ENCODE measurements around the gene SPATA32.
"Not testable (repeated sequence)": the region's sequence is repeated elsewhere in the genome, so short reads cannot be mapped to it uniquely, and the experiment has no call there.

Gene SPATA32, protein sequence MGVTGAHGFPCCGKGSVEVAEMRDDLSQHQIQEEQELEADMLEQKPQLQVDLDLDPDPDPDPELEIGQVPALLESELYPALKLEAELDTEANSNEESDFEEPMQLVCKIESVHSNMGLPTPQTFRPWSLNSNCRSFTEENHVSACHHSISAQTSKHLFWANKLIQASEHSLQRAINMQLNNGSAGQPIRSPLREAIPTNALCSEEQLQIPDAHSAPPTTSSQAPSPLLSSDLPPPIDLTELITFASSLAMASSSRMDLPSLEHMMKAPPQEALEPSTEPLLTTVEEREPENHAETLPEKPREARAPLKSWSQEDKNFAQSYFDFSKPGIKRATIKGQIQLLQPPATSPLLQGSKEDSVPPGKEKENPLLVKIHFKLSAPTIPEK

DNA sequence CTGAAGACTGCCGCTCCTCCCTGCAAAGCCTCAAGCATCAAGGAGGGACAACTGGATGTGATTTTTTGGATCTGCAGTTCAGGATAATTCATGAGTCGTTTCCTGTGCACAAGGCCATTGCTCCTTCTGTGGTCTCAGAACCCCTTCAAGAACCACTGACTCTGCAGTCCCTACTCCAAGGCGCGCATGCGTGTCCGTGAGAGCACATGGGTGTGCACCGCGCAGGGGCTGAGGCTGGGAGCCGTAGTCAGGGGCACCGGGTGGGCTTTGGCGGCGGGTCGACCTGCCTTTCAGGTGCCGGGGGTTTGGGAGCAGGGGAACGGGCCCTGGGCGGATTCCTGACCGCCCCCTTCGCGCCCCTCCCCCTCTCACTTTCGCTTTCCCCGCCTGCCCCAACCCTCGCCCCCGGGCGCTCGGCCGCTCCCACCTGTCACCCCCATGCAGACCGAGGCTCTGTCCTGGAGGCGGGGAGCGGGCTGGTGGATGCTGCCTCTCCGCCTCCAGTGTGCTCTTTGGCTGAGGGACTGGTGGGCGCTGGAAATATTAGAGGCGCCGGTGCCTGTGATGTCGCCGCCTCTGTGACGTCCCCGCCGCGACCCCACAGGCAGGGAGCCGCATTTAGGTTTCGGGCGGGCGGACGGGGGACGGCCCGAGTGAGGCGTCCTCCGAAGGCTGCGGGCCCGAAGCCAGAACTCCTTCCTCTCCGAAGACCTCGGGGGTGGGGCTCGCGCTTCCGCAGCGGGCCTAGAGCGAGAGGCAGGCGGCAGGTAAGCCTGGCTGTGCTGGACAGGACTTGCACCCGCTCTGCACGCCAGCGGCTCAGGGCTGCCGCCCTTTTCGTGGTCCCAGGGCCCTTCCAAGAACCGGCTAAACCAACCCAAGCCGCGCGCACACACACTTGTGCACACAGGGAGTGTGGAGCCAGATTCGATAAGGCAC lies at the start of gene SPATA32:
SPATA32 (minus strand) TSS at position 518 of the 939 bp plus-strand sequence; CDS start at position 440, 78 bp downstream.
- peak; percentile 40 to 50 for DNase-seq (ENCODE audit: low read depth in 1 of 2, low spot score in 1 of 2)

DNA sequence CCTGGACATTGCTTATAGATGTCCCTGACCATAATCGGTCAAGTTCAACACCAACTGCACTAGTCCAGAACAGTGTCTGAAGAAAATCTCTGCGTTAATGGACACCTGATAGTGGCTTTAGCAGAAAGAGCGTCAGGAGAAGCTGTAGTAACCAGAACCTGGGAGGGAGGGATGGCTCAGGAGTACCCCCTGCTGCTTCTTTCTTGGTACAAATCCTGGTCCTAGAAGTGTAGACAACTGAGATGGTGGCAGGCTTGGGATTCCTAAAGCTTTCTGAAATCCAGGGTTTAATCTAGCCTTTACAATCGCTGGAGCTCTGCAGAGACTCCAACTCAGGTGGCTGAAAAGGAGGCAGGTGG lies 49.5 kb upstream of the SPATA32 start:
- no peak for DNase-seq (ENCODE audit: low read depth in 1 of 2, low spot score in 1 of 2)

DNA sequence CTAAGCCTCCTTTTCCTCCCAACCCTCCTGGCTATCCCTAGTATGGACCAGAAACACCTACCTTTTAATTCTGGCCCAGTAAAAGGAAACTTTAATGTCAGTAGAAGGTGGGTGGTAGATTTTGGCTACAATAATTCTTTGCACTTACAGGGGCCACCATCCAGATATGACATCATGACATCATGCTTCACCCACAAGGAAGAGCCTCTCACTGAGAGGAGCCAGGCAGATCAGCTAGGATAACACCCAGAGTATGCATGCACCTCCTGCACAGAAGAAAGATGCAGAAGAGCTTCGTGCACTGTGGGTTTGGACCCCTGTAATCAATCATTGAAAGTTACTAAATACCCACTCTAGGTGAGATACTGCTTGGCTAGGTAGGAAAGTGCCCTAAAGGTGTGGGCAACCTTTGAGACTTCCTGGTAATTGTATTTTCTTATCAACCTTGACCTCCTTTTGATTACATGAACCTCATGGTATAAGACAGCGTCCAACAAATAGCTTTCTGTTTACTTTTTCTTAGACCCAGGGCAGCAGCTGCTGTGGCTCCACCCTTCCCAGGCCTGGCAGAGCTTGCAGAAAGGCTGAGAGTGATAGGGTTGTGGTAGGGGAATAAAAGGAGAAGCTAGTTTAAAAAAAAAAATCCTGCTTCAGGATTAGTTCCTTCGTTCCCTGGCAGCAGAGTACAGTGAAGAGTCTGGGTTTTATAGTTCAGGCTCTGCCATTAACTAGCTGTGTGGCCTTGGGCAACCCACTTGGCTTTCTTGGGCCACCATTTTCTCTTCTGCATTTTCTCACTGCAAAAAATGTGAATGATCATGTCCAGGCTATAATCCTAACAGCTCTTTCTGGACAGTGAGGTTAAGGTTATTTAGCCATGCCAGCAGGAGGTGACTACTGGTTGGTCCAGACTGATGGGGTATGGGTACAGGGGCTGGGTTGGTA lies 48.8 kb upstream of the SPATA32 start:
- no peak for DNase-seq (ENCODE audit: low read depth in 1 of 2, low spot score in 1 of 2)

DNA sequence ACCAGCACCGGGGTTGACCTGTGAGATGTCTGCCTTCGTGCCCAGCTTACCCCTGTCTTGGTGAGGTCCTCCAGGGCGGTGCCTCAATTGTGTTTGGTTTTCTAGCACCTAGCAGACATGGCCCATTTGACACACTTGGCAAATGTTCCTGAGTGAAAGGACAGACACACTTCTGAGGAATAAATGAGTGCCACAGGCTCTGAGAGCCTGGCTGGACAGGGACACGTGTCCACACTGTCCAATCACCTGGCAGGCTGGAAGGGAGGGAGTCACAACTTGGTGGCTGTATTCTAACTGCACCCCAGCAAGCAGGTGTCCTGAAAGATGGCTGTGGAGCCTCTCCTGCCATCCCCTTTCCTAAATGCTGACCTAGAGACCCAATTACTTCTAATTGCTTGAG lies 47.5 kb upstream of the SPATA32 start:
- DNase-seq (ENCODE audit: low read depth in 1 of 2, low spot score in 1 of 2) = no peak

DNA sequence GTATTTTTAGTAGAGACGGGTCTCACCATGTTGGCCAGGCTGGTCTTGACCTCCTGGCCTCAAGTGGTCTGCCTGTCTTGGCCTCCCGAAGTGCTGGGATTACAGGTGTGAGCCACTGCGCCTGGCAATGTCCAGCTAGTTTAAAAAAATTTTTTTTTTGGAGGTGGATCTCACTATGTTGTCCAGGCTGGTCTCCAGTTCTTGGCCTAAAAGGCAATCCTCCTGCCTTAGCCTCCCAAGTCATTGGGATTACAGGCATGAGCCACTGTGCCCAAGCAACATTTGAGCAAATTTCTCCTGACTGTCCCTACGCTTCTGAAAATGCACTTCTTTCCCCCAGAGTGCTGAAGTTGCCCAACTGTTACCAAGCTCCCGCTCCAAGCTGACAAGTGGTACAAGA lies 46.9 kb upstream of the SPATA32 start:
- DNase-seq (ENCODE audit: low read depth in 1 of 2, low spot score in 1 of 2) = no peak

DNA sequence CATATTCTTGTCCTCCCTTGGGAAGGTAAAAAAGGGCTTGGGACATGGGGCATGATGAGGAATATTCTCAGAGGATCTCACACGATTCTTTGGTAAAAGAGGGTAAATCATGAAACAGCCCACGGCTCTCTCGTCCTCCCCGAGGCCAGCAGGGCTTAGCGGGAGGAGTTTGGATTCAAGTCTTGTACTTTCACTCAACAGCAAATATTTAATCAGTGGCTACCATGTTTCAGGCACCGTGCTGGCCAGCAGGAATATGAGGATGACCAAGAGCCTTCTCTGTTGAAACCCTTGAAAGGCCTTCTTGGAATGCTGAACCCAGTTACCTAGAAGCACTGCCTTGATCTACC lies 46.1 kb upstream of the SPATA32 start:
- DNase-seq (ENCODE audit: low read depth in 1 of 2, low spot score in 1 of 2) = no peak

DNA sequence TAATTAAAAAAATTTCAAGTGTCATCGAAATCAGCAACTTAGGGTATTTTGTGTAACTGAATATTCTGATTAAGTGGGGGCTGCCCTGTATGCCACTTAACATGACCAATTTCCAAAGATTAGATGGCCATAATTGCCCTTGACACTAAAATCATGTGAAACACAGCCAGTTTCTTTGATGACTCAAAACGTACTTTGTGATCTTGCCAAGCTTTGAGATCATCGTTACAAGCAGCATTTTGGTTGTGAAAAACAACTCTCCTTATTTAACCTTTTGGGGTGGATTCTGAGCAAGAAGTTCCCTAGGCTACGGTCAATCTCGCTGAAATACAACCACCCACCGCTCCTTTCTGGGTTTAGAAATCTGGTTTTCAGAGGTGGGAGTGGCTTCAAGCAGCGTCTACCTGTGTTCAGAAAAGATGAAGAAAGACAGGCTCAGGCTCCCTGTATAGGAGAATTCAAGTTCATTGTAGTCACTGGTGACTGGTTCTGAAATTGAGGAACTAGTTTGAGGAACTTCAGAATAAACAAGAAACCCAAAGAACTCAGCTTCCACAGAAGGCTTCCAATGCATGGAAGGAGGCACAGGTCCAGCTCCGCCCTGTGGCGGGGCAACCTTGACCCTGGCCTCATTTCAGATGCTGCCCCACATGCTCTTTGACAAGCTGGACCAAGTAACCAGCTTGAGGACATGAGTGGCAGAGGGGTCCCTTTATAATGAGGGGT lies 45.6 kb upstream of the SPATA32 start:
- peak in 1 of 2 donors; percentile 26 for DNase-seq (ENCODE audit: low read depth in 1 of 2, low spot score in 1 of 2)

DNA sequence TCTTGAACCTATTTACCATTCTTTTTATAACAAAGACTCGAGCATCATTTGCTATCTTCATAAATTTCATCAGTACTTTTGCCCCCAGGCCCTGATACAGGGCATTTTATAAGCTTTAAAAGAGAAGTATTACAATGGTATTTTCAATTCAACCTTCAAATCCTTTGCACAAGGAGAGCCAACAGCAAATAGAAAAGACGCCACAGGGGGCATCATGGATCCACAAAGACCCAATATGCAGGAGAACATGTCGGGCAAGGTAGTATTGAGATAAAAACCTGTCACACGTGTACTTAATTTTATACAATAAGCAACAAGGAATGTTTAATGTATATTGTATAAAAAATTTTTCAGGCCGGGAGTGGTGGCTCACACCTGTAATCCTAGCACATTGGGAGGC lies 44.7 kb upstream of the SPATA32 start:
- no peak for DNase-seq (ENCODE audit: low read depth in 1 of 2, low spot score in 1 of 2)

DNA sequence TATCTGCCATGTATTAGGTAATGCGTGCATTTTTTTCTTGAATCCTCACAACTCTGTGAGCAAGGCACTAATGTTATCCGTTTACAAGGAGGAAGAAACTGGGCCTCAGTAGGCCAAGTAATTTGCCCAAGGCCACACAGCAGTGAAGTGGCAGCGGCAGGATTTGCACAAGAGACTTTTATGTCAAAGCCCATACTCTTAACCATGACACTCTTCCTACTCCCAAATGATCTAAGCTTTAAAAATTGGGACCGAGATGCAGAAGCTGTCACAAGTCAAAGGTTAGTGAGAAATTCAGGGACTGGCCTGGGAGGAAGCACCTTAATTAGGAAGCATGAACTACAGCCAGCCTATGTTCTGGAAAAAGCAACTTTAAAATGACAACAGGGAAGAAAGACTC lies 44.2 kb upstream of the SPATA32 start:
- DNase-seq (ENCODE audit: low read depth in 1 of 2, low spot score in 1 of 2) = no peak

DNA sequence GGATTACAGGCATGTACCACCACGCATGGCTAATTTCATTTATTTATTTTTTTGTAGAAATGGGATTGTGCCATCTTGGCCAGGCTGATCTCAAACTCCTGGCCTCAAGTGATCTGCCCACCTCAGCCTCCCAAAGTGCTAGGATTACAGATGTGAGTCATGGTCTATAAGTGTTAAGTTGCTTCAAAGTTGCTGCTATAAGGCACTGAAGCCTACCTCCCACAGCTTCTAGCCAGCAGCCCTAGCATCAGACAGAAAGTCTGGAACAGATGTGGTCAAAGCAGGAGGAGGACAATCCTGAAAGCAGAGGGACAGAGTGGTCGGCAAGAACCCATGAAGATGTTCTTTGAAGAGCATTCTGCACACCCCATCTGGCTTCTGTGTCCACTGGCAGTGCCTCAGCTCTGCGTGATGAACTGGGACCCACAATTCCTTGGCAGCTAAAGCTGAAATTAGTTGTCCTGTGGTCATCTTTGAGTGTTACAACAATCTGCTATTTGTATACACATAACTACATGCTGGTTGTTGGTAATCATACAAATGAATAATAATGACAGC lies 43.7 kb upstream of the SPATA32 start:
- DNase-seq (ENCODE audit: low read depth in 1 of 2, low spot score in 1 of 2) = no peak

DNA sequence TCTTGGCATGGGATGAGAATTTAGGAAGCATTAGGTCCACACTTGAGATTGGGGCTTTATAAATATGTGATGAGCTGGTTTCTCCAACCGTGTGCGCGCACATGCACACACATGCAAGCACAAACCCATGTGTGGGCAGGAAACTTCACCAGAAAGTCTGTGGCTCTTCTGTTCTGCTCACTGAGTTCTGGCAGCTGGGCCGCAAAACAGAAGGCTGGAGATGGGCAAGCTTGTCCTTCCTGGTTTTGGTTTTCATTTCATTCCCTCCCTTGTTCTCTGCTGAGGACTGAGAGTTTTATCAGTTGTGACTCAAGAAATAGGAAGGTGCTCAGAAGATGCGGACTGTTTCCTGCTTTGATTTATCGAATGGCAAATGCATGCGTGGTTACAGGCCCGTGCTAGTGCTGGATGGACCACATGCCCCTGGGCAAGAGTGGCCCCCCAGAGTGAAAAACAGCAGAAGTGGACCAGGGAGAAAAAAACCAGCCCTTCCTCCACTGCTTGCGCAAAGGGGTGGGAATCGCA lies 40.8 kb upstream of the SPATA32 start:
- no peak for DNase-seq (ENCODE audit: low read depth in 1 of 2, low spot score in 1 of 2)

DNA sequence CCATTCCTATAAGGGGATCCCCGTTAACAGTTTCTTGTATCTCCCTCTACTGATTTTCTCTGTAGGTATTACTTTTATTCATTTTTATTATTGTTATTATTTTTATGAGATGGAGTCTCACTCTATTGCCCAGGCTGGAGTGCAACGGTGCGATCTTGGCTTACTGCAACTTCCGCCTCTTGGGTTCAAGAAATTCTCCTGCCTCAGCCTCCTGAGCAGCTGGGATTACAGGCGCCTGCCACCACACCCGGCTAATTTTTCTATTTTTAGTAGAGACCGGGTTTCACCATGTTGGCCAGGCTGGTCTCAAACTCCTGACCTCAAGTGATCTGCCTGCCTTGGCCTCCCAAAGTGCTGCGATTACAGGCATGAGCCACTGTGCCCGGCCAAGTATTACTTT lies 40.3 kb upstream of the SPATA32 start:
- DNase-seq (ENCODE audit: low read depth in 1 of 2, low spot score in 1 of 2) = not testable (repeated sequence)

DNA sequence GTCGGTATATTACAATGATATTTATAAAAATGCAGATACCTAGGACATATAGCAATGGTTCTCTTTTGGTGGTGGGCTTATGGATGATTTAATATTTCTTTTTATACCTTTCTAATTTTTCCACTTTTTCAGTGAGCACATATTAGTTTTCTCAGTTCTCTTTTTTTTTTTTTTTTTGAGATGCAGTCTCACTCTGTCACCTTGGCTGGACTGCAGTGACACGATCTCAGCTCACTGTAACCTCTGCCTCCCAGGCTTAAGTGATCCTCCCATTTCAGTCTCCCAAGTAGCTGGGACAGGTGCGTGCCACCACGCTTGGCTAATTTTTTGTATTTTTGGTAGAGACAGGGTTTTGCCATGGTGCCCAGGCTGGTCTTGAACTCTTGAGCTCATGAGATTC lies 39.8 kb upstream of the SPATA32 start:
- DNase-seq (ENCODE audit: low read depth in 1 of 2, low spot score in 1 of 2) = no peak

DNA sequence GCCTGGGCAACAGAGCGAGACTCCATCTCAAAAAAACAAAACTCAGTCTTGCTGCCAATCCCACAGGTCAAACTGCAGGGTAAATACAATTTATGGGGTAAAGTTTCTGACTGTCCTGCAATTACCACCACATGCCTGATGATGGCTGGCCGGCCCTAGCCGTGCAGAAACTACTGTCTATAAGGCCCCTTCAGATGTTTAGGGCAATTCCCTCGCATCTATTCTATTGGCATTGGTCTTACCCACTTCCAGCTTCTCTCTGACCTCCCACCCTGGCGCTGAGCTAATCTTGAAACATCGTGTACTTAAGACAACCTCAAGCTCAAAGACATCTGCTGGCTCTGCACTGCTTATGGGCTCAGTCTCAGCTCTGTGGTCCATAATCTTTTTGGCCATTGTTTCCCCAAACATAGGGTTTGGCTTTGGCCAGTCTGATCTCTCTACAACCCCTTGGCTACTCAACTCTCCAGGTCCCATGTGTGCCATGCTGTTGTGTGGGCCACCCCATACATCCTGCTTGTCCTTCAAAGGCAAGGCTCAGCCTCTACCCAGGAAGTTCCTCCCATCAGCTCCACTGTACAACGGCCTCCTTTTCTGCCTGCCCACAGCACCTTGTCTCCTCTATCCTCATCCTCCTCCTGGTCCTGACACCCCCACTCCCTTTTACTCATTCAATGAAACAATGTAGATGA lies 38.3 kb upstream of the SPATA32 start:
- no peak for DNase-seq (ENCODE audit: low read depth in 1 of 2, low spot score in 1 of 2)

DNA sequence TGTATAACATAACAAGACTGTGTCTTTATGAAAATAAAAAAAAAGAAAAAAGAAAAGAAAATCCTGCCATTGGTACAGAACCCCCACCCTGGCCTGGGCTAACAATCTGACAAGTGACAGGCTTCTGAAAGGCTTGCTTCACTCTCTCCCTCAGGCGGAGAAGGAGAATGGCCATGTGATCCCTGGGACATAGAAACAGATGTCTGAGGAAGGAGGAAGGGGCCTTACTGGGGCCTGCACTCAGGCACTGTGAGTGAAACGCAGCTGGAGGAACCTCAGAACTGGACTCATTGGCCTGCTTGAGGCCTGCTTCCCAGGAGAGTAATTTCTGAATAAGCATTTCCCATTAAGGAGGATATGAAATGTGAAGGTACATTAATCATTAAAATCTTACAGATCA lies 37.5 kb upstream of the SPATA32 start:
- no peak for DNase-seq (ENCODE audit: low read depth in 1 of 2, low spot score in 1 of 2)

DNA sequence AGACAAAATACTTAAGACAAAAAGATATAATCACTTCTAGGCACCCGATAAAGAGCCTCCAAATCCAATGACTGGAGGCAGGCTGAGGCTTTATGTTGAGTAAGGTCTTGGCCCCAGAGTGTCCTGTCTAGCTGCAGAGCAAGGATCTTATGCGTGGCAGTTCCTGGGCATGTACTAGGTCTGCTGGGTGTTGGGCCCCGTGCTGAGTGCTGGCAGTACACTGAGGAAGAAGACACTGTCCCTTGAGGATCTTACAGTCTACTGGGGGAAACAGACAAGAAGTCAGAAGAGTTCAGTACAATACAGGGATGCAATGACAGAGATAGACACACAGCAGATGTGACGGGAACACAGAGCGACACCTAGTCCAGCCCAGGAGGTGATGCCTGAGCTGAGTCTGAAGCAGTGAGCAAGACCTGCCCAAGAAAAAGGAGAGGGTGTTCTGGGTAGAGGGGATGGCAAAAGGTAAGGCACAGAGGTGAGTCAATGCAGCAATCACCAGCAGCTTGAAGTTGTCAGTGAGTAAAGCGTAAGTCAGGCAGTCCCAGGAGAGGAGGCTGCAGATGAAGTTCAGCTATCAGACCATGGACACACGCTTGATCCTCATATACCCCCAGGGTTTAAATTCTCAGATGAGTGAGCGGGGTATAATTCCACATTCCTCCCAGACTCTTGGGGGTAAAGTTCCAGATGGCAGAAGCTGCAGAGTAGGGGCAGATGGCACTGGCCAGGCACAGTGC lies 36.8 kb upstream of the SPATA32 start:
- DNase-seq (ENCODE audit: low read depth in 1 of 2, low spot score in 1 of 2) = no peak

DNA sequence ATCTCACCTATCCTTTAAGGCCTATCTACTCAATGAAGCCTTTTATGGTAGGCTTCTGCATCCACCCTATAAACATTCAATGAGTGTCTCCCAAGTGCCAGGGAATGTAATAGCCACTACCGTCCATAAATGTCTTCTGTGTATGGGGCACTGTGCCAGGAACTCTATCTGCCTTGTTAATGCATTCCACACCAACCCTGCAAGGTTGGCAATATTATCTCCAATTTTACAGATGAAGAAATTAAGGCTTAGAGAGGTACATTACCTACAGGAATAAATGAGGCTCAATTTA lies 34.9 kb upstream of the SPATA32 start:
- DNase-seq (ENCODE audit: low read depth in 1 of 2, low spot score in 1 of 2) = no peak

DNA sequence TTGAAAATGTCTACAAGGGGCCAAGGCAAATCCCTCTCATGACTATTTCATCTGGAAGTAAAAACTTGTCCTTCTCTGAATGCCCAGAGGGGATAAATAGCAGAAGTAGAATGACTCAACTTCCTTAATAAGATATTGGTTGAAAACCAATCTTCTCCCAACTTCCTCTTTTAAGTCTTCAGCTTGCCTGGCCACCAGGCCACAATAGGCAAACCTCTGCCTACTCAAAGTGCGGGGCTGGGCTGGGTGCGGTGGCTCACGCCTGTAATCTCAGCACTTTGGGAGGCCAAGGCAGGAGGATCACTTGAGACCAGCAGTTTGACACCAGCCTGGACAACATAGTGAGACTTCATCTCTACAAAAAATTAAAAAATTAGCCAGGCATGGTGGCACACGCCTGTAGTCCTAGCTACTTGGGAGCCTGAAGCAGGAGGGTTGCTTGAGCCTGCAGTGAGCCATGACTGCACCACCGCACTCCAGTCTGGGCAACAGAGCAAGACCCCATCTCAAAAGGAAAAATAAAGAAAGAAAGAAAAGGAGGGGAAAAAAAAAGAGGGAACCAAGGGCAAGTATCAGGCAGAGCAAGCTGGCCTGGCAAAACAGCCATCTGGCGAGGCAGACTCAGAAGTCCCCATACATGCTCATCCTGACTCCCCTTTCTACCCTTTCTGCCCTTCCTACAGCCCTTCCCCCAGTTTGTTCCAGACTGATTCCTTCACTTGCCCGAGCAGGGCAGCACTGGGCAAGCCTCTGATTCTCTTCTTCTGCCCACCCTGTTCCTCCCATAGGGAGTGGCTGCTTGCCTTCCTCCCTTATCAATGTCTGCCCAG lies 34.3 kb upstream of the SPATA32 start:
- DNase-seq (ENCODE audit: low read depth in 1 of 2, low spot score in 1 of 2) = no peak

All from activated T-helper 1 cell treated with anti-CD3 and anti-CD28 coated beads, Interleukin-2, amount 50 U/mL, for 16 hours (primary cell).